OCI-LY7 (cell line): ENCODE results near the gene SCGB3A1. TPM values are rescaled to one million over a fixed set of nuclear protein-coding genes. Genes with fewer than 3 reads are reported as not detected.

Source experiments
- BruUV-seq: library from RNA; stranded (reverse); fragments of 400-500 nt; replicated peaks from 2 replicates; lab custom pipeline; 2021; lab: Mats Ljungman, UMichigan
- CTCF ChIA-PET: fragments of 300-600 bp; sonication (Branson Sonifier 250); formaldehyde crosslinking; loops from one replicate; lab custom pipeline; 2022; ENCODE audit warnings: antibody characterized with exemption; ENCODE audit not compliant: unreplicated experiment; lab: Charles Lee
- POLR2A ChIA-PET: fragments of 300-600 bp; sonication (Branson Sonifier 250); formaldehyde crosslinking; loops from one replicate; lab custom pipeline; 2022; ENCODE audit warnings: antibody characterized with exemption; lab: Charles Lee
- DNase-seq: peaks from one replicate; pipeline ENCODE4 v3.0.0-alpha.2; 2015; ENCODE audit warnings: low spot score
- H2AFZ ChIP-seq: fragments of 200-600 bp; sonication (generic), shearing (Covaris generic); 2 replicates; pipeline ENCODE4 v1.6.1; 2014; ENCODE audit warnings: mild to moderate bottlenecking, antibody characterized with exemption, low read length, moderate library complexity
- H3K27ac ChIP-seq: fragments of 200-600 bp; sonication (generic); 2 replicates; pipeline ENCODE4 v1.5.1; 2014; ENCODE audit warnings: mixed run types, low read depth, mild to moderate bottlenecking, moderate library complexity, low read length, inconsistent platforms; ENCODE audit not compliant: poor library complexity, severe bottlenecking
- H3K36me3 ChIP-seq: fragments of 200-600 bp; sonication (generic); 2 replicates; pipeline ENCODE4 v1.6.1; 2014; ENCODE audit warnings: mild to moderate bottlenecking, antibody characterized with exemption, low read length, moderate library complexity, mixed read lengths; ENCODE audit not compliant: insufficient read depth
- H3K4me1 ChIP-seq: fragments of 200-600 bp; sonication (generic); 2 replicates; pipeline ENCODE4 v1.5.1; 2014; ENCODE audit warnings: mild to moderate bottlenecking, low read length; ENCODE audit not compliant: insufficient read depth, poor library complexity, severe bottlenecking
- H3K4me2 ChIP-seq: fragments of 200-600 bp; sonication (generic); 2 replicates; pipeline ENCODE4 v1.6.1; 2014; ENCODE audit warnings: mild to moderate bottlenecking, low read length
- H3K4me3 ChIP-seq: fragments of 200-600 bp; sonication (generic); 2 replicates; pipeline ENCODE4 v1.5.1; 2014; ENCODE audit warnings: mild to moderate bottlenecking, low read depth, low read length; ENCODE audit not compliant: poor library complexity, severe bottlenecking
- H3K79me2 ChIP-seq: fragments of 200-600 bp; sonication (generic); 2 replicates; pipeline ENCODE4 v1.6.1; 2016; ENCODE audit warnings: low read depth, mild to moderate bottlenecking, low read length, moderate library complexity, mixed read lengths; ENCODE audit not compliant: insufficient read depth
- H3K9me2 ChIP-seq: fragments of 200-600 bp; sonication (generic); 2 replicates; pipeline ENCODE4 v1.6.1; 2016; ENCODE audit warnings: mild to moderate bottlenecking, low read length, mixed read lengths; ENCODE audit not compliant: insufficient read depth
- H3K9me3 ChIP-seq: fragments of 200-600 bp; sonication (generic); 2 replicates; pipeline ENCODE4 v1.6.1; 2014; ENCODE audit warnings: mild to moderate bottlenecking, mixed run types, low read length, mixed read lengths
- H4K20me1 ChIP-seq: fragments of 200-600 bp; sonication (generic); 2 replicates; pipeline ENCODE4 v1.6.1; 2014; ENCODE audit warnings: mild to moderate bottlenecking, antibody characterized with exemption, low read length, moderate library complexity, mixed read lengths; ENCODE audit not compliant: insufficient read depth
- EZH2phosphoT487 ChIP-seq: fragments of 200-600 bp; sonication (generic); IDR thresholded peaks from 2 replicates; pipeline ENCODE4 v1.6.1; 2018; ENCODE audit warnings: low read depth, borderline replicate concordance, mild to moderate bottlenecking, mixed run types, antibody characterized with exemption, low read length, moderate library complexity, mixed read lengths
- intact Hi-C: fragments of 100-400 bp; cut with micrococcal nuclease; formaldehyde crosslinking; loops from one replicate; pipeline ENCODE4 v1.10.0; 2022; ENCODE audit not compliant: unreplicated experiment
- total RNA-seq, 2 experiments: library from RNA; depleted of rRNA in 1 of 2; stranded (reverse); fragments of >200 nt in 1 of 2; shearing (Covaris generic) in 1 of 2; gene quantifications; 2 replicates each; pipeline ENCODE4 v1.2.3, GENCODE V29; 2014 to 2022
- TF ChIP-seq, protein P1 (sequence below): fragments of 200-600 bp; sonication (generic); conservative IDR thresholded peaks from 2 replicates; pipeline ENCODE4 v1.5.1; 2014; ENCODE audit warnings: mild to moderate bottlenecking, antibody characterized with exemption, low read length, moderate library complexity, mixed read lengths

SCGB3A1 gene
- total RNA-seq, 2 experiments from 2014 or later: not detected

DNA sequence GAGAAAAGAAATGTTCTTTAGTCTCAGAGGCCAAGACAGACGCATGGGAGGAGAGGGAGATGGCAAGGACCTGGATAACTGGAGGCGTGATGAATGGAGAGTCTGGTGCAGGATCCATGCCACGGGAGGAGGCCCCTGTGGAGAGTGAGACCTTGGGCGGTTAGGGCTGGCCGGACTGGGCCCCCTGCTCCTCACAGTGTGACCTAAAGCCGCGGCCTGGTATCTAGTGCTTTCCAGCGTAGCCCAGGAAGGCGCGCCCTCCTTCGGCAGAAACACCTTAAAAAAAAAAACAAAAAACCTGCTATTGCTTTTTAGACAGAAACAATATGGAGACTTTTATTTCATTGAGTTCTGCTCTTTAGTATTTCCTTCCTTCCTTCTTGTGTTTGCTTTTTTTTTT is 33.1 kb downstream of the SCGB3A1 start:
- ChIA-PET CTCF (no interaction called here), POLR2A (interaction anchor here (0.6 kb wide), 2 partner anchors 29 to 777 kb away, joined by 3 to 5 read pairs; no protein-coding TSS in a partner anchor)
- no TSS peak for BruUV-seq
- Histone ChIP-seq H3K4me2 (no peak overlapping the region), H3K4me1 (no peaks in the 10 kb centered on the region), H2AFZ (no peak overlapping the region), H3K9me2 (no peaks in the 10 kb centered on the region), H4K20me1 (no peaks in the 10 kb centered on the region), H3K79me2 (no peaks in the 10 kb centered on the region), H3K9me3 (no peaks in the 10 kb centered on the region), H3K27ac (no peak overlapping the region), H3K4me3 (no peak overlapping the region), H3K36me3 (peaks cover 88% of the 10 kb centered on the region)
- intact Hi-C loops: no loop called here
- DNase-seq: no peak
- TF ChIP-seq EZH2phosphoT487: no peak
- TF ChIP-seq, protein P1, sequence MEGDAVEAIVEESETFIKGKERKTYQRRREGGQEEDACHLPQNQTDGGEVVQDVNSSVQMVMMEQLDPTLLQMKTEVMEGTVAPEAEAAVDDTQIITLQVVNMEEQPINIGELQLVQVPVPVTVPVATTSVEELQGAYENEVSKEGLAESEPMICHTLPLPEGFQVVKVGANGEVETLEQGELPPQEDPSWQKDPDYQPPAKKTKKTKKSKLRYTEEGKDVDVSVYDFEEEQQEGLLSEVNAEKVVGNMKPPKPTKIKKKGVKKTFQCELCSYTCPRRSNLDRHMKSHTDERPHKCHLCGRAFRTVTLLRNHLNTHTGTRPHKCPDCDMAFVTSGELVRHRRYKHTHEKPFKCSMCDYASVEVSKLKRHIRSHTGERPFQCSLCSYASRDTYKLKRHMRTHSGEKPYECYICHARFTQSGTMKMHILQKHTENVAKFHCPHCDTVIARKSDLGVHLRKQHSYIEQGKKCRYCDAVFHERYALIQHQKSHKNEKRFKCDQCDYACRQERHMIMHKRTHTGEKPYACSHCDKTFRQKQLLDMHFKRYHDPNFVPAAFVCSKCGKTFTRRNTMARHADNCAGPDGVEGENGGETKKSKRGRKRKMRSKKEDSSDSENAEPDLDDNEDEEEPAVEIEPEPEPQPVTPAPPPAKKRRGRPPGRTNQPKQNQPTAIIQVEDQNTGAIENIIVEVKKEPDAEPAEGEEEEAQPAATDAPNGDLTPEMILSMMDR: no peak

DNA sequence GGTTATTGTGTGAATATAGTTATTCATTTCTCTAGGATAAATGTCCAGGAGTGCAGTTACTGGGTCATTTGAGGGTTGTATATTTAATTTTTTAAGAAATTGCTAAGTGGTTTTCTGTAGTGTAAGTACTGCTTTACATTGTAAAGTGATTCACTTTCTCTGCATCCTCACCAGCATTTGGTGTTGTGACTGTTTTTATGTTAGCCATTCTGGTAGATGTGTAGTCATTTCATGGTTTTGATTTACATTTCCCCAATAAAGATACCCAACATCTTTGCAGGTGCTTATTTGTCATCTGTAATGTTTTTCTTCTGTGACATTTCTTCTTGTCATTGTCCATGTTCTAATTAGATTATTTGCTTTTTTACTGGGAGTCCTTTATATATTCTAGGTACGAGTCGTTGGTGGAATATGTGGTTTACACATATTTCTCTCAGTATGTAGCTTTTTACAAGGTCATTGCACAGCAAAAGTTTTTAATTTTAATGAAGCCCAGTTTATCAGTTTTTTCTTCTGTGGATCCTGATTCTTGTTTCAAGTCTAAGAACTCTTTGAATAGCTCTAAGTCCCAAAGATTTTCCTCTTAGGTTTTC is 34.0 kb downstream of the SCGB3A1 start:
- H3K79me2 ChIP-seq: no peaks in the 10 kb centered on the region
- H3K4me3 ChIP-seq: no peak overlapping the region
- no peaks in the 10 kb centered on the region for H3K4me1 ChIP-seq
- ChIA-PET CTCF (no interaction called here), POLR2A (no interaction called here)
- no peaks in the 10 kb centered on the region for H3K9me3 ChIP-seq
- peaks cover 89% of the 10 kb centered on the region for H3K36me3 ChIP-seq
- H3K4me2 ChIP-seq: no peak overlapping the region
- DNase-seq: no peak
- no peaks in the 10 kb centered on the region for H4K20me1 ChIP-seq
- H2AFZ ChIP-seq: no peak overlapping the region
- no peak overlapping the region for H3K27ac ChIP-seq
- TF ChIP-seq, protein P1: no peak
- TF ChIP-seq EZH2phosphoT487: no peak
- no peaks in the 10 kb centered on the region for H3K9me2 ChIP-seq
- no TSS peak for BruUV-seq
- intact Hi-C loops: no loop called here

DNA sequence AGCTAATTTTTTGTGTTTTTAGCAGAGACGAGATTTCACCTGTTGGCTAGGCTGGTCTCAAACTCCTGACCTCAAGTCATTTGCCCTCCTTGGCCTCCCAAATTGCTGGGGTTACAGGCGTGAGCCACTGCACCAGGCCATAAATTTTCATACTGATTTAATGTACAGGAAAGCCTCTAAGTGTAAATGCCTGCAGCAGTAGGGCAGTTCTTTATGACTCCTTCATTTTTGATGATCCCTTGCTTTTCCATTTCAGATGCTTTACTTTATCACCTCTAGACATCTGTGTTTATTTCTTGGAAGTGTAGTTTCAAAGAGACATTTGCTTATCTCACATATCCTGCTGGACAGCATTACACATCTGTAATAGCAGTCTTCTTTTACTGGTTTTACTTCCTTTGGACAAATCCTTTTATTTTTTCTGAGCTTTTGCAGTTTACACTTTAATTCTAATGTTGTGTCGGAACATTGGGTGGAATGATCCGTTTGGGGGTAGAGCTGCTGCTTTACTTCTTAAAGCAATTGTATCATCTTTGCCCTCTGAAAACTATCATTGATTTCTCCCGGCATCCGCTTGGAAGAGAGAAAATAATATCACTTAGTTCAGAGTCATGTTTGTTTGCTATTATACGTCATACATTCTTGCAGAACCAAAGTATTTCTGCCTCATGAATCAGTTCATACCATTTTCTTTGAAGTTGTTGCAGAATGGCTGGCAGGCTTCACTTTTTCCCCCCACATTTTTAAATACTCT is 36.0 kb downstream of the SCGB3A1 start:
- Histone ChIP-seq H3K9me3 (no peaks in the 10 kb centered on the region), H3K4me2 (no peak overlapping the region), H3K4me3 (no peak overlapping the region), H3K9me2 (no peaks in the 10 kb centered on the region), H3K36me3 (peaks cover 89% of the 10 kb centered on the region), H3K27ac (no peak overlapping the region), H3K4me1 (no peaks in the 10 kb centered on the region), H3K79me2 (no peaks in the 10 kb centered on the region), H2AFZ (no peak overlapping the region), H4K20me1 (no peaks in the 10 kb centered on the region)
- DNase-seq: no peak
- no TSS peak for BruUV-seq
- intact Hi-C loops: no loop called here
- TF ChIP-seq, protein P1: no peak
- no peak for TF ChIP-seq EZH2phosphoT487
- ChIA-PET CTCF (no interaction called here), POLR2A (no interaction called here)
